Tibial nerve (tissue), 4 donors: ENCODE data around the gene SUSD1.

Source experiments
- EP300 ChIP-seq, 2 donors: sonication (generic); formaldehyde crosslinking; IDR thresholded peaks; one replicate each; pipeline ENCODE4 v1.6.1; 2017; ENCODE audit warnings: antibody characterized with exemption in 2 of 2, mild to moderate bottlenecking in 1 of 2
- POLR2A ChIP-seq, 2 donors: fragments of 450-650 bp; IDR thresholded peaks; one replicate each; pipeline ENCODE4 v1.6.1; 2017; ENCODE audit warnings: antibody characterized with exemption in 2 of 2, mild to moderate bottlenecking in 2 of 2, moderate library complexity in 2 of 2
- TF ChIP-seq, protein P1 (sequence below), 5 experiments: fragments of 200-600 bp in 3 of 5; fragments of 450-650 bp in 2 of 5; sonication (generic) in 3 of 5; IDR thresholded peaks; one replicate each; pipeline ENCODE4 v1.5.1; 2016 to 2019; ENCODE audit warnings: antibody characterized with exemption in 5 of 5, mild to moderate bottlenecking in 3 of 5, moderate library complexity in 2 of 5

- TF ChIP-seq POLR2A (IDR thresholded peaks at IDR 0.05) (no peak), EP300 (IDR thresholded peaks at IDR 0.05) (no peak)
- TF ChIP-seq, protein P1, sequence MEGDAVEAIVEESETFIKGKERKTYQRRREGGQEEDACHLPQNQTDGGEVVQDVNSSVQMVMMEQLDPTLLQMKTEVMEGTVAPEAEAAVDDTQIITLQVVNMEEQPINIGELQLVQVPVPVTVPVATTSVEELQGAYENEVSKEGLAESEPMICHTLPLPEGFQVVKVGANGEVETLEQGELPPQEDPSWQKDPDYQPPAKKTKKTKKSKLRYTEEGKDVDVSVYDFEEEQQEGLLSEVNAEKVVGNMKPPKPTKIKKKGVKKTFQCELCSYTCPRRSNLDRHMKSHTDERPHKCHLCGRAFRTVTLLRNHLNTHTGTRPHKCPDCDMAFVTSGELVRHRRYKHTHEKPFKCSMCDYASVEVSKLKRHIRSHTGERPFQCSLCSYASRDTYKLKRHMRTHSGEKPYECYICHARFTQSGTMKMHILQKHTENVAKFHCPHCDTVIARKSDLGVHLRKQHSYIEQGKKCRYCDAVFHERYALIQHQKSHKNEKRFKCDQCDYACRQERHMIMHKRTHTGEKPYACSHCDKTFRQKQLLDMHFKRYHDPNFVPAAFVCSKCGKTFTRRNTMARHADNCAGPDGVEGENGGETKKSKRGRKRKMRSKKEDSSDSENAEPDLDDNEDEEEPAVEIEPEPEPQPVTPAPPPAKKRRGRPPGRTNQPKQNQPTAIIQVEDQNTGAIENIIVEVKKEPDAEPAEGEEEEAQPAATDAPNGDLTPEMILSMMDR (IDR thresholded peaks at IDR 0.05) = no peak
Measured at GRCh38 chr9:112044881-112045280, 130.2 kb downstream of the SUSD1 start.
